HG03469 (cell line): Measurements from ENCODE around the gene GLIS1.

Experiments used
- ATAC-seq: cut with Tn5 transposase; IDR thresholded peaks from one replicate; pipeline ENCODE4 v1.9.1; 2021; ENCODE audit warnings: mild to moderate bottlenecking, moderate library complexity, moderate number of reproducible peaks; ENCODE audit not compliant: unreplicated experiment

GLIS1 gene

DNA sequence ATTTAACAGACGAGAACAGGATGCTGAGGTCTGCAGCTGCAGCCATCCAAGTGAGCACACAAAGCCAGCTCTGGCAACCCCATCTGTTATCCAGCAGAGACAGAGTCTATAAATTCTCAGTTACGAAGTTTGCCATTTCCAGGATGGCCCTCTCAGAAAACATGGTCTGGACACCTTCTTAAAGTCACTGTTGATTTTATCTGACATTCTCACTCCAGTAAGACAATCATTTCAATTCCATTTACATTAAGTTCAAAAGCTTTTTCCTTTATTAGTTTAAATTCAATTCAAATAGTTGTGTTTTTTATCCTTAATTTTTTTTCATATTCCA, 154.2 kb downstream of the GLIS1 start:
- no peak for ATAC-seq

DNA sequence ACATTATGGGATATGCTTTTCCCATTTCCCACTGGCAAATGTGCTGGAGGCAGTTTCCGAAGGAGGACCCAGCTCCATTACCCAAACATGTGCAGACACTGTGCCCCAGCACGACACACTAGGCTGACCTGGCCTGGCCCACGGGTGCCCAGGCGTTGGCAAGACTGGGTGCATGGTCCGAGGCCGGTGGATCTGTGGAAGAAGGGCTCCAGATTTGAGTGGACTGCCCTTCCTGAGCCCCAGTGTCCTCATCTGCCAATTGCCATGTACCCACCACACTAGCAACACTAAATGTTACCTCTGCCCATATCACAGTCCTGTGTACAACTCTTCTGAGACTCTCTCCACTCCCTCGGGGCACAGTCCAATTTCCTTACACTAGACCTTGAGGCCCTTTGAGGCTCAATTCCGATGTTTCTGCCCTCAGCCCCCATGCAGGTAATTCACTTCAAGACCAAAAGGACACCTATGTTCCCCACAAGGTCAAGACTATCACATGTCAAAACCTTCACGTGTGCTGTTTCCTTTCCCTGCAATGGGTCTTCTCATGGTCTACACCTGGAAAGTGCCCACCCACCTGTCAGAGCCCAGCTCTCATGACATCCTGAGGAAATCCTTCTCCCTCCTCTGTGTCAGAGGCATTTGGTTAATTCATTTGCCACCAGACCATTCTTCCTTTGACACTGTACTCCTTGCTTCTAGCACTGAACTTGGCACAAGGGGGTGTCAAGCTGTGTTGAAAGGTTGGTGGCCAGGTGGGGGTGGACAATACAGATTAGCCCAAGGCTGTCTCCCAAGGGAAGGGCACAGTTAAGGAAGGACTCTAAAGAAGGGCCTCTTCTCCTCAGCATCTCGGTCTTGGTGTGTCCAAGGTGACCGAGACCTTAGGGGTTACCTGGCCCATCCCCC, 154.8 kb downstream of the GLIS1 start:
- no peak for ATAC-seq

DNA sequence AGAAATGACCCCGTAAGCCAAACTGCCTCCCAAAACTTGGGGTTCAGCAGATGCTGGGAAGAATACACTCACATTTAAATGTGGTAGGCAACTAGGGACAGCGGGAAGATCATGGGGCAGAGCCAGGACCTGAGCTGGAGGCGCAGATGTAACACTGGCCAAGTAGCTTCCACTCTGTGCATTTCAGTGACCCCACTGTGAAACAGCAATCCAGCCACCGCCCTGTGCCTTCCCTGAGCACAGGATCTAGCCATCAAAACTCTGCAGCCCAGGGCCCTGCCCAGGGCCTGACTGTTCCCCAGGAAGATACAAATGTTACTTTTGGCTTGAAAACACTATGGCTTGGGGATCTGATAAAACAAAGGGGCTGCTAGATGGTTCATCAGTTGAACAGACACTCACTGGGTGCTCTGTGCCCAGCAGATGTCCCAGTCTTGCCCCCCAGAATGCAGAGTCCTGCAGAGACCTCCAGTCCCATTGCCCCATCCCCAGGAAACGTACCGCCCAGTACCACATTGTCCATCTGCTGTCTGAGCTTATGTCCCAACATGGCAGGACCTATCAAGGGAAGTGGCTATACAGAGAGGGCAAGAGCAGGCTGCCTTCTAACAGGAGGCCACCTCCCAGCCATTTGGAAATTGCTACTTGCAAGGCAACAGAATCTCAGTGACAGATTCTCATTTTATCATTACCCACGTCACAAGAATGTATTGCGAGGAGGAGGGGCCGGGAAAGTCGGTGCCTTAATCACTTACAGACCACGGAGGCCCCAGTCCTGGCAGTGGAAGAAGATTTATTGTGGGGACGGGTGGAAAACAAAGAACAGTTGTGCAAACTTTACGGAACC, 155.7 kb downstream of the GLIS1 start:
- ATAC-seq, result no peak

DNA sequence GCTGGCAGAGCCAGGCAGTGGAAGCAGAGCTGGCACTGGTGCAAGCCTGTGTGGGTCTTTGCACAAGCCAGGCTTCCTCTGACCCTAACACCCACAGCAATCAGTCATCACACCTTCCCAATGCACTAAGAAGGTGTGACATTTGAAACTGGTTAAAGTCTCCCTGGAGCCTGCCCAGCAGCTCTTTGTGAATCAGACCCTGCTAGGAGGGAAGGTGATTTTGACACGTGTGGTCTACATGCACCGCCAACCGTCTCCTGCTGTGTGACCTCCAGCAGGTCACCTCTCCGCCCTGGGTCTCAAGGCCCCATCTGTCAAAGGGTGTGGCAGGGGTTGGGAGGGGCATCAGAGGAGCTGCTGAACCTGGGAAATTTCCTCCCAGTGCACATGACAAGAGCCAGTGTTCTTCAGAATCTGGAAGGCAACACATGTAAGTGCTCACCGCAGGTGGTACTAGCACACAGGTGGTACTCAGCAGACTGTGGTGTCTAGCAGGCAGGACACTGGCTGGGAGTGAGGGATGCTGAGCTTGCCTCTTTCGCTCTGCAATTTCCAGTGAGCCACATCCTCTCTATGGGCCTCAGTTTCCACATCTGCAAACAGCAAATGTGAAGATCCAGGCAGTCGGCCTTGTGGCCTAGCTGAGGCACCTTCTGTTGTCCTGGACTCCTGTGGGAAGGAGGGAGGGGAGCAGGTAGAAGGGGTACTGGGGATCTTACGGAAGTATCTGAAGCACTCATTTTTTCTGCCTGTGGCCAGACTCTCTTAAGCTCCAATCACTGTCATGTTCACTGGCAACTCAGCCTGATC, 156.5 kb downstream of the GLIS1 start:
- no peak for ATAC-seq

DNA sequence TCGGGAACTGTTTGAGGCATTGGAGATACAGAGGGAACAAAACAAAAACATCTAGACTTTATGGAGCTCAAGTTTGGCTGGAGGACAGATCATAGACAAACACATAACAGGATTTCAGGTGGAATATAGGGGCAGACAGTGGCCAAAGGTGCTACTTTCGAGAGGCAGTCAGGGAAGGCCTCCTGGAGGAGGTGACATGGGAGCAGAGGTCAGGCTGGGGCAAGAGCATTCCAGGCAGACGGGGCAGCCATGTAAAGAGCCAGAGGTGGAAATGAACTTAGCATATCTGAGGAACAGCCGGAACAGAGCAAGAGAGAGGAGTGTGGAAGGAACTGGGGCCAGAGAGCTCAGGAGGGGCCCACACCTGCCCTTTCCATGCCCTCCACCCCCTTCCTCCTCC, 157.5 kb downstream of the GLIS1 start:
- no peak for ATAC-seq

DNA sequence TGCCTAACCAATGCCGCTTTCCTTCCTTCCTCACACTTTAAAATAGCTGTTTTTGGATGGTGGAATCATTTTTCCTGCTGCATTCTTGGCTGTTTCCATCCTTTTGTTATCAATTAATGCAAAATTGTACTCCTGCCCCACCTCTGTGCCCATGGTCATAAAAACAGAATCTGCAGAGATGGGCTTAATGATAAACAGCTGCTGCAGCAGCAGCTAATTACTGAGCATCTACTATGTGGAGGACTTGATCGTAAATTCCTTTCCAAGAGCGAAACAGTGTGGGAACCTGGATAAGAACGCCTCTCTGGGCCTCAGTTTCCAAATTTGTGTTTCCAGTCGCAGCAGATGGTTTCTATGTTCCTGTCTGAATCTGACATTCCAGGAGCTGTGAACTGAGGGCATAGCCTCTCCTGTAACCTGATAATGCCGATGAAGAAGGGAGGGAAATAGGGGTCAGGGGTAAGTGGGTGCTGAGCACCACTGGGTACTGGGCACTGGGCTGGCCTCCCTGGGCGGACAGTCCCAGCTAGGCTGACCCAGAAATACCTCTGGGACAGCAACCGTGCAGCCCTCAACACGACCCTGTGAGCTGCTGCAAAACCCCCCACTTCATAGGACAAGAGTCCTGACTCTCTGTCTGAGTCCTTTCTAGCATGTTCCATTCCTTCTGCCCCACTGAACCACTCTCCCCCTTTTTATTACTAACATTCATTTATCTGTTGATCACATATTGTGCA, 158.1 kb downstream of the GLIS1 start:
- no peak for ATAC-seq

DNA sequence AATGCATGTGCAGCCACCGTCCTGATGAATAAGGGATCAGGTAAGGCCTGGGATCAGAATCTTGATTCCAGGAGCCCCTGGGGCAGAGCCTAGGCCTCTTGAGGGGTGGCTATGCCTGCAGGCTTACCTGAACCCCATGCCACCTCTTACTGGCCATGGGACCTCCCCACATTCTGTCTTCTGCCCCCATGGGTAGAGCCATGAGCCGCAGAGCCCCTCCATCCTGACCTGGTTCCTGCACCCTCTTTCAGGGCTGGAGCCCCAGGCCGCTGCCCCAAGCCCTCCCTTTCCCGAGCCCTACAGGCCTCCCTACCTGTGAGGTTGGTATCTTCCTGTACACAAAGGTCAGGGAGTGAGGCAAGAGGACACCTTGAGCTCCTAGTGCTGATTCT, 159.0 kb downstream of the GLIS1 start:
- no peak for ATAC-seq

DNA sequence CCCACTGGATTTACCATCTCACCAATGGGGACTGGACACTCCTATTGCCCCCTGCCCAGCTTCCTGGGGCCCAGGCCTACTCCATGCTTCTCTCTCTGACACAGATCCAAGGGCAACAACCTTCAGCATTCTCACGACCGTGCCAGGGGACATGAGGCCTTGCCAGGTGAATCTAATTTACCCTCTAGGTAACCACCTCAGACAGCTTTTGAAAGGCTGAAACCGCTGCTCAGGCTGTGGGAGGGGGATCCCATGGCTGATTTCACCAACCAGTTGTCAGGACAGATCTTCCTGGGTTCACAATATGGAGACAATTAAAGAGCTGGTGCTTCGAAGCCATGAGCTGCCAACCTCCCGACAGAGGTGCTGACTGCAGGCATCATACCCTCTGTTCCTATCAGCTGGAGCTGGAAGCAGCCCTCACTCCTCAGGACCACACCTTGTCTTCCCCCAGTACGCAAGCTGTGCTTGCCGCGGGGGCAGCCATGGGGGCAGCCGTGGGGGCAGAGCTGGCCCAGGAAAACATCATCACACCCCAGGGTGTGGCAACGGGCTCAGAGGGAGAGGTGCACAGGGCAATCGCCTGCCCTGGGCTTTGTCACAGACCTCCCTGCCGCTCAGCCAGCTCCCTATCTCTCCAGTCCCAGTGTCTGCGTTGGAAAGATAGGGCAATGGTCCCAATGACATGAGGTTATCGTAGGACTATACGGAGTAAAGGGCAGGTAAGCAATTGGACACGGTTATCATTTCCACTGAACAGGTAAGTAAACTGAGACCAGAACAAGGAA, 159.5 kb downstream of the GLIS1 start:
- no peak for ATAC-seq

DNA sequence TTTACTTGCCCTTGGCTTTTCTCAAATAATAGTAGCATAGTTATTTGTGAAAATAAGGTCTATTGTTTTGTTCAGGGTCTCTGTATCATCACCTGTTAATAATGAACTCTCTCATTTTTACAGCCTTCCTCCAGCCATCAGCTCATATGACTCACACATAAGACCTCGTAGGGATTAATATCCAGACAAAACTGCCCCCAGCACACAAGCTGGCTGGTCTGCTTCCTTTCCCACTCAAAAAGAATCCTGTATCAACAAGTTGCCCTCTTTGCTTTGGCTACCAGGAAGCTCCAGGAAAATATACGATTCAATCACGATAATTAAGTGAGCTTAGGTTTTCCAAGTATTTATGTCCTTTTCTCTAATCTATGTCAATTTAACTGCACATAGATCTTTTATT, 160.6 kb downstream of the GLIS1 start:
- no peak for ATAC-seq

DNA sequence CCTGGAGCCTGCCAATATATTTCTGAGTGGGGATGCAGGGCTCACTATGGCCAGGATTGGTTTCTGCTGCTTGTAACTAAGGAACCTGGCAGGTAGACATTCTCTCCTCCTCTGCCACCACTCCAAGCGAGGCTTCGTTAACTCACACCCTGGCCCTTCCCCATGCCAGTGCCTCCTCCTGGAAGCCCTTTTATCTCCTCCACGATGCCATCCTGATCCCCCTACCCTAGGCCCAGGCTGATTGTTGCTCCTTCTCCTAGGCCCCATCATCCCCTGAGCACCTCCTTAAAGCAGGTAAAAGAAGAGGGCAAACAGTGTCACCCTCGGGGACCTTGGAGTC, 161.2 kb downstream of the GLIS1 start:
- no peak for ATAC-seq

DNA sequence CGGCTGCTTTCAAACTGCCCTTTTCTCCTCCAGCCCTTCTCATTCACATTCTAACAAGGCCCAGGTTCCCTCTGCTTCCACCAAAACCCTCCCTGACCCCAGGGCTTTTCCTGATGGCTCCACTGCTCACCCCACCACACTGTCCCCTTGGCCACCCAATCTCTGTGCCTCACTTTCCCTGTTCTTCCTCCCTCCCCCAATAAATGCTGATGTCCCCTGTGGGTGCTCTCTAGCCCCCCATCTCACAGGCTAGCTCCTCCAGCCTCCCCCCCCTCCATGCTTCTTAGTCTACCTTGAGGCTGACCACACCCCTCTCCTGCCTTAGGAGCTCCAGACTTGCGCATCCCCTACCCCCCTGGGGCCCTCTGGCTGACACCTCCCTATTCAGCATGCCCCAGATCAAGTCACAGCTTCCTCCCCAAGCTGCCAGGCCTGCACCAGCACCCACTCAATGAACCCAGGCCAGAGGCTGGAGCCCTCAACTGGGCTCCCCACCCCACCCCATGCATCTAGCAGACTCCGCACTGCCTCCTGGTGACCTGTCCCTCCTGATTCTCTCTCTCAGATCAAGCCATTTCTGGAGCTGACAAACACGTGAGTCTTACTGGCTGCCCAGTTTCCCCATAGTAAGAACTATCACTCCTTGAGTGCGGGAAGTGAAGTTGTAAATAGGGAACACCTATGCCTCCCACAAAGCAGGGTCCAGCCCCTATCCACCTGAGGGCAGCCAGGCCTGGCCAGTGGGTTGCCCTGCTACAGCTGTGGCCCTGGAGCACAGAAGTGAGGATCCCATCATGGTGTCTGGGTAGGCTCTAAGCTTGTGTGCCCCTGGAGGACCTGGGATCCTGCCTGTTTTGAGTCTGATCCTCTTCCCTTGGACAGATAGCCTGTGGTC, 161.9 kb downstream of the GLIS1 start:
- no peak for ATAC-seq

DNA sequence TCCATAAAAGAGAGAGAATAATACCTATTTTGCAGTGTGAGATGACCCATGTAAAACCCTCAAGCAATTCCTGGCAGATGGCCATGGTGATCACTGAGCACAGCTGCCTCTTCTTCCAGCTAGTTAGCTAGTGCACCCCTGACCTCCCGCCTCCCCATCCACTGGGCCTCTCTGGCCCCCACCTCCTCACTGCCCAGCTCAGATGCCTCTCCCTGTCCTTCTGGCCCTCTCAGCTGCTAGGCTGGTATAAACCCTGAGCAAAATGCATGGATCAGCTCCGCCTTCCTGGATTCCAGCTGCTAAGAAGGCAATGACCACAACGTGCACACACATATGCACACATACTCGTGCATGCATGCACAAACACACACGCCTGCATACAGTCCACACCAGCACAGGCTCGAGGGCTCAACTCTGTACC, 162.6 kb downstream of the GLIS1 start:
- ATAC-seq, result no peak

DNA sequence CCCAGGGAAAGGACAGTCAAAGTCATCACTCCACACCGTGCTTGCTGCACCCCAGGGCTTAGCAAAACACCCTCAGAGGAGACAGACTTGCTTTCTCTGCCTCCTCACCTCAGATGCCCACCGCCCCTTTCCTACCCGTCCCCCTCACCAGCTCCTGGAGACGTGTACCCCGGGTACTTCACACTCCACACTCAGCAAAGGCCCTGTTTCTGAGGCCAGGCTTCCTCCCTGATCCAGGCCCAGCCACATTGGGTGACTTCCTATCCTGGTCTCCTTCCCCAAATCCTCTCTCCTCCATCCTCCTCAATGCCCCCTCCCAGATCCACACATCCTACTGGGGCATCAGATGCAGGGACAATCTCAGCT, 163.0 kb downstream of the GLIS1 start:
- ATAC-seq, result no peak

DNA sequence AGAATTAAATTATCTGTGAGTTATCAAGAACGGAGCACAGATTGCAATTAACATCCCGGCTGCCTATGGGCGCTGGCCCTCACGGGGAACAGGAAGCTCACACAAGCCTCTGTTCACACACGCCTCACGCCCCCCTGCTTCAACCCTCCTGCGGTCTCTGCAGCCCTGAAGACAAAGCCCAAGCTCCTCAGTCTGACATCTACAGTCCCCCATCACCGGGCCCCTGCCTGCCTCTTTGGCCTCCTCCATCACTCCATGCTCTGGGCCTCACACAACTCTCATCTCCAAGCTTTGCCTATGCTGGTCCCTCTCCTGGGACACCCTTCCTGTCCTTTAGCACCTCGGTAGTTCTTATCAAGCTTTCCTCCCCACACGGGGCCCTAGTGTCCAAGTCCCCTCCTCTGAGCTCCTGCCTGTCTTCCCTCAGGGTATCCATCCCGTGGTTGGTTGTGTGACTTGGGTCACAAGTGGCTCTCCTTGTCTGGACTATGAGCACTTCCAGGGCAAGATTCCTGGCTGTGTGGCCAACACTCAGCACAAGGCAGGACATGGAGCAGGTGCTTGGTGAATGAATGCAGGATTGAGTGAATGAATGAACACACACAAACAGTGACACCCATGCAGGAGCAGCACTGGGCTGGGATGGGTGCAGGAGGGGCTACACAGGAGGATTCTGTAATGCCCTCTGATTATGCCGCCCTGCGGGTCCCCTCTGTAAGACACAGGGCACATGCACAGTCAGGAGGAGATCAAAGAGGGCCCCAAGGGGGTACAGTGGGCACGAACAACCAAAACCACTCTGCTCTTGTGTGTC, 163.6 kb downstream of the GLIS1 start:
- no peak for ATAC-seq

DNA sequence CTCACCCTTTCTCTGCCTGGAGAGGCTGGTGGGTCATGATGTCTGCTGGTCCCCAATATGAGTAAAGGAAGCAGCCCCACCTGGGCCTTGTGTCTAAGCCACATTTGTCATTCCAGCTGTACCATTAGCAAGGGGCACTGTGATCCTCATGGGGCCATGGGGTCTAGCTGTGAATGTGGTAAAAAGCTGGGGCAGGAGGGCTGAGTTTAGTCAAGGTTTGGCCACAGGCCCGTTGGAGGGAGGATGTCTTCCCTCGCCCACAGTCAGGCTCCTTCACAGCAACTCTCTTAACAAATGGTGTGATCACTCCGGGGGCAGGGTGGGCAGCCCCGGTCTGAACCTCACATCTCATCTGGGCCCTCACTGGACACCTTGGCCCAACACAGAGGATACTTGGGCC, 164.3 kb downstream of the GLIS1 start:
- ATAC-seq, result no peak

DNA sequence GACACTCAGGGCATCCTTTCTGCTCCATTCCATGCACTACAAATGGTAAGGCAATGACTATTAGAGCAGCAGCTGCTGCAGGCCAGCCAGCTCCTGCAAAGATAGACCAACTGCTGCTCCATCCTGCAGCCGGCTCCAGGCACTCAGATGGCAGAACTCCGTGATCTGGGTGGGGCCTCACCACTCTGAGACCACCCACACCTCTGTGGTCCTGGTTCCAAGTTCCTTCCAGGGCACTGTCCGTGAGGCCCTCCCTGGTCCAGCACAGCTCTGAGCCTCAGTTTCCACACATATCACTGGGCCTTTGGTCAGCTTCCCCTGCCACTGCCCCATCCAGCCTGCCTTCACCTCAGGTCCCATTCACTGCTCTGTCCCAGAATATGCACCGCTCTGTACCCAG, 165.0 kb downstream of the GLIS1 start:
- ATAC-seq, result no peak

DNA sequence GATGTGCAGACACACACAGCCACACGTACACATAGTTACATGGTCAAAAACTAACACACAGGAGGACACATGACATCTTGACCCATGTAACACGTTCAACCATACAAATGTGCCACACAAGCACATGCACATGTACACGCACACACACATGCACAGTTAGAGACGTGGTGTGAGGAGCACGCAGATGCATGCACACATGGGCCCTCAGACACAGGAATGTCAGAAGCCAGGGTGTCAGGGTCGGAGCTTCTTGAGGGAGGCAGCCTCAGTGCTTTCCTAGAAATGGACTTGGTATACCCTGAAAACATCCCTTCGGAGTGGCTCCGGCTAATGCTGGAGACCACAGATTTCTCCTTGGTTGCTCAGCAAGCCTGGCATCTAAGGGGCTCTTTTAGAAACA, 165.4 kb downstream of the GLIS1 start:
- ATAC-seq, result no peak

DNA sequence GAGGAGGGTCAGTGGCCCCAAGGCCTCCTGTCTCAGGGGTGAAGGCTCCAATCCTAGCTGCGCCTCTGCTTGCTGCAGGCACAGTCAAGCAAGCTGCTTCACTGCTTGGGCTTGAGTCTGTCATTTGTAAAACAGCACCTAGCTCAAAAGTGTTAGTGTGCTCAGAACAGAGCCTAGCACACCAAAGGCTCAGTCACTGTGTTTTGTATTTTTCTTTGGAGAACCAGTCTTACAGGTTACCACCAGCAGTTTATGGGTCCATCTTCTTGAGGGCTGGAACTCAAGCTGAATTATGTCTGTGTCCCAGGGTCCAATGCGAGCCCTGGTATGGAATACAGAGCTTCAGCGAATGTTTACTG, 166.2 kb downstream of the GLIS1 start:
- no peak for ATAC-seq
